T-helper 1 cell treated with Interleukin-12 subunit alpha and Interleukin-12 subunit beta and Interleukin-4 antibody, amounts not matched to agents 30 ng/mL and 1 ng/mL, for 36 hours (primary cell): ENCODE data around the gene TNIK. TPM values are rescaled to one million over a fixed set of nuclear protein-coding genes. Genes with fewer than 3 reads are reported as not detected.

ENCODE experiments used
- intact Hi-C: fragments of 100-400 bp; cut with micrococcal nuclease; formaldehyde crosslinking; loops from one replicate; pipeline ENCODE4 v1.15.1; 2024
- total RNA-seq: library from RNA; stranded (reverse); gene quantifications from 2 replicates; pipeline ENCODE4 v1.2.3, GENCODE V29; 2022

The TNIK gene
- total RNA-seq, 1 donor from 2014 or later: 51.5 TPM

GRCh38 chr3:171178714-171179113 lies 281.5 kb downstream of the TNIK start:
- intact Hi-C loops: no loop called here

DNA sequence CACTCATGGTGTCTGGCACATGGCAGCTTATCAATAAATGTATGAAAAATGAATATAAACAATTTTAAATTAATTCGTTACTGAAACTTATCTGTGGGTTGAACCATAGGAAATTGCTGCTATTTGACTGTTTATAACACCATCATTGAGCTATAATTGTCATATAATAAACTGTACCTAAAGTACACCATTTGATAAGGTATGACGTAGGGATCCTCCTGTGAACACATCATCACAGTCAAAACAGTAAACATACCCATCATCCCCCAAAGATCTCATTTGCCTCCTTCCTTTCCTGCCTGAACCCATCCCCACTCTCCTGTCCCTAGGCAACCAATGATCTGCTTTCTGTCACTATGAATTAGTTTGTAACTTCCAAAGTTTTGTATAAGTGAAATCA lies 282.7 kb downstream of the TNIK start:
- intact Hi-C loops: no loop called here

DNA sequence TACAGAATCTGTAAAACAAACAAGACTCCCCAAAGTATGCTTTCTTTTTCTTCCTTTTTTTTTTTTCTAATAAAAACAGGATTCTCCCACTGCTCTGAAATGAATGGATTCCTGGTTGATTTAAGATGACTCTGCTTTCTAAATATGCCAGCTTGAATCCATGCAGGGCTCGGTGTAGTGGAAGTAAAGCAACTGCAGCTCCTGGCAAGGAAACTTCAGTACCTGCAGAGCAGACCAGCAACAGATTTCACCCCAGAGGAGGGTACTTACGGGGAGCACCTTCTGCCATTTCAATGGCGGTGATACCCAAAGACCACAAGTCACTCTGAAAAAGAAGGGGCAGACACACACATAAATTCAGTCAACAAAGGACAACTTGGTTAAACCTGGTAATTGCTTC lies 283.1 kb downstream of the TNIK start:
- intact Hi-C loops: no loop called here

DNA sequence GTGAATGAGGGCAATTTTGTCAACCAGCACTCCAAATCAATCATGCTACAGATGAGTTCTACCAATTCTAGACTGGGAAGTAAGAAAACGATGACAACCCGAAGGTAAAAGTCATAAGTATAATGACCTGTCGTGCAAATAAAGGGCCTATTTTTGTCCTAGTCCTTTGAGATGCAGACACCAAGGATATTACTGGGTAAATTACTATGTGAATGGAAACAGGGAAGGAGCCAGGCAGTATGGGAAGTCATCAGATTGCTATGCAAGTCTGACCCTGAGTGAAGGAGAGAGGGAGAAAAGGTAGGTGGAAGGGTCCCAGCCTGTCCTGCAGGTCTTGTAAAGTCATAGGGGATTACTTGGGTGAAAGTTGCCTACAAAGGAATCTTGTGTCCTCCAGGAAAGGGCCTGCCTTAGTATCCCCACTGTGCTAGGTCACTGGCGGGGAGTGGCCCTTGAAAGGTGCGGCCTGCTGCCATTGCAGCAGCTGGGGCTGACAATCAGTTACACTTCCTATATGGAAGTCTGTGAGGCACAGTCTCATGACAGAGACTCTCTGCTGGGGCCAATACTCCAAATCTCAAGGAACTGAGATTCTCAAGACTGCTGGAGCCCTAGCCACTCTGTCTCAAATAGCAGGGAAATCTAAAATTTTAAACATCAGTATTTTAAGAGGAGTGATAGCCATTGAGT lies 283.8 kb downstream of the TNIK start:
- intact Hi-C loops: no loop called here

- intact Hi-C loops: no loop called here
Observed at GRCh38 chr3:171175741-171176234, 284.4 kb downstream of the TNIK start.

- intact Hi-C loops: no loop called here
Observed at GRCh38 chr3:171173736-171174135, 286.5 kb downstream of the TNIK start.

GRCh38 chr3:171172070-171172469 lies 288.1 kb downstream of the TNIK start:
- intact Hi-C loops: no loop called here

GRCh38 chr3:171169866-171170265 lies 290.3 kb downstream of the TNIK start:
- intact Hi-C loops: no loop called here

- intact Hi-C loops: no loop called here
Observed at GRCh38 chr3:171169443-171169842, 290.8 kb downstream of the TNIK start.

DNA sequence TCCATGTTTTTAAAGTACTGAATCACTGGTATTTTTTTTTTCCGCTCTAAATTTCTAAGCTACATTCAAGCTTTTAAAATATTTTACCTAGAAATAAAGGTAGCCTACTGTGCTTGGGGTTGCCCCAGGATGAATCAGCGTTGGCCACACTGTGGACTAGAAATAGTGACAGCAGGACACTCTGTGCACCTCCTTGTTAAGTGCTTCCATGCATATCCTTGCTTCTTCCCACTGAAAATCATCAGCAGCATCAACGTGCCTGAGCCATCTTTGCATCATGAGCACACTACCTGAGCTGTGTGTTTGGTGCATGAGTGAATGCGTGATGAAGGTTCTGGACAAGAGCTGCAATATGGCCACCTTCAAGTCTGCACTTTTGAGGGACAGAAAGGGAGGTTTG lies 291.7 kb downstream of the TNIK start:
- intact Hi-C loops: no loop called here

- intact Hi-C loops: no loop called here
Observed at GRCh38 chr3:171168086-171168485, 292.1 kb downstream of the TNIK start.

DNA sequence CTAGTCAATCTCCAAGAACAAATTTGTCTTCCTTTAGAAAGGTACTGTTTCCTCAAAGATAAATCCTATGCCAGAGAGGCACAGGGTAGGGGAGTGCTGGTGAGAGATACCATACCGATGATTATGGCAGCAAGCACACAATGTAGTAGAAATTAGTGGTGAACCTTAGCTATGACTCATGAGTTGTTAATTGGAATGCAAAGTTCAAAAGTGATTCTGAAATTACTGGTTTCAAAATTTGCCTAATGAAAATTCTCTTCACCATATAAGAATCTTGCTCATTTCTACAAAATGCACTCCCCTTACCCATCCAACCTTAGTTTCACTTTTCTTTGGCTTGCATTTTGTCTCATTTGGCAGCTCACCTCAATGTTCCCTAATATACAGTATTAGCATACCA lies 294.2 kb downstream of the TNIK start:
- intact Hi-C loops: no loop called here

DNA sequence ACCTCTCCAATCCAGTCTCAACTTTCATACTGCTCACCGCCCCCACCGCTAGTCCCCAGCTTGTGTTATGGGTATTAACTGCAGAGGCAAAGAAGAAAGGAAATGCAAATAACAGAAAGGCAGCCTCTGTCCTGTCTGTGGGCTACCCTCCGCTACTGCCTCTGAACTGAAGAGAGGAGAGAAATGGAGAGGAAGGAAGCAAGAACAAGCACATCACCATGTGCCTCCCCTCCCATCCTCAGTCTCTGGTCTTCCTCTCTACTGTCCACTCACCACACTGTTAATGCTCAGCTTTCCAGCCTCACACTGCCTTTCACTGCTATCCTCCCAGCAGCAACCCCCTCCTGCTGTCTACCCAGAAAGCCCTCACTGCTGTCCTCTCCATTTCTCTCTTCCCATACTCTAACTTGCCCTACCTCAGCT lies 294.7 kb downstream of the TNIK start:
- intact Hi-C loops: no loop called here

DNA sequence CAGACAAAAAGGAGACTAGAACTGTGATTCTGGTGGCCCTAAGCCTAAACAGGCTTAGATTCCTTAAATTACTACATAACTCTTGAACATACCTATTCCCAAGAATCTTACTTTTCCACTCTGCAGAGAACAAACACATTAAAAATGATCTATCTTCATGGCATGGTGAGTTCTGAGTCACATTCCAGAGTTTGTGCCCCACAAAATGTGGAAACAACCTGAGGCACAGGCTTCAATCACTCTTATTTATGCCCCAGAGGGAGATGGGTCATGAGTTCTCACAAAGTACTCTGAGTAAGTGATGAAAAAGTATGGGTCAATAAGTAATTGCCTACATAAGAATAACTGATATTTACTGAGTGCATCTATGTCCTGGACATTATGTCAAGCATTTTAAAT lies 296.1 kb downstream of the TNIK start:
- intact Hi-C loops: loop anchor here (5.0 kb wide), 1 partner anchor 257 kb away; the partner anchor contains the start of gene EIF5A2

- intact Hi-C loops: loop anchor here (1.0 to 5.0 kb wide), 6 partner anchors 123 to 609 kb away; partner anchors contain the start of genes EIF5A2 and TNIK
Observed at GRCh38 chr3:171163101-171164066, 296.8 kb downstream of the TNIK start.

- intact Hi-C loops: loop anchor here (5.0 kb wide), 1 partner anchor 253 kb away; the partner anchor contains the start of gene EIF5A2
Observed at GRCh38 chr3:171160325-171160724, 299.9 kb downstream of the TNIK start.

DNA sequence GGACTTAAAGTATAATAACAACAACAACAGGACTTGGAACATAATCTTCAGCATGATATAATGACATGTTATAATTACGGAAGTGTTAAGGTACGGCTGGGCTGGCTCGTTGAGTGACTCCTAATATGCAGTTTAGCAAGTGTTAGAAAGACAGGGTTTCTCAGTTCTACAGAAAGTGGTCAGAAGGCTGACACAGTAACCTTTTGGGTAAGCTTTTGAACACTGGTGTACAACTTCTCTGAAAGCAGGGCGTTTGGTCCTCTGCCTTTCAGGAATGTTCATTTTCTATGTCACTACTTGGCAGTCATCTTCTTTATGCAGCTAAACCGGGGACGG lies 300.4 kb downstream of the TNIK start:
- intact Hi-C loops: loop anchor here (5.0 kb wide), 1 partner anchor 252 kb away; the partner anchor contains the start of gene EIF5A2

DNA sequence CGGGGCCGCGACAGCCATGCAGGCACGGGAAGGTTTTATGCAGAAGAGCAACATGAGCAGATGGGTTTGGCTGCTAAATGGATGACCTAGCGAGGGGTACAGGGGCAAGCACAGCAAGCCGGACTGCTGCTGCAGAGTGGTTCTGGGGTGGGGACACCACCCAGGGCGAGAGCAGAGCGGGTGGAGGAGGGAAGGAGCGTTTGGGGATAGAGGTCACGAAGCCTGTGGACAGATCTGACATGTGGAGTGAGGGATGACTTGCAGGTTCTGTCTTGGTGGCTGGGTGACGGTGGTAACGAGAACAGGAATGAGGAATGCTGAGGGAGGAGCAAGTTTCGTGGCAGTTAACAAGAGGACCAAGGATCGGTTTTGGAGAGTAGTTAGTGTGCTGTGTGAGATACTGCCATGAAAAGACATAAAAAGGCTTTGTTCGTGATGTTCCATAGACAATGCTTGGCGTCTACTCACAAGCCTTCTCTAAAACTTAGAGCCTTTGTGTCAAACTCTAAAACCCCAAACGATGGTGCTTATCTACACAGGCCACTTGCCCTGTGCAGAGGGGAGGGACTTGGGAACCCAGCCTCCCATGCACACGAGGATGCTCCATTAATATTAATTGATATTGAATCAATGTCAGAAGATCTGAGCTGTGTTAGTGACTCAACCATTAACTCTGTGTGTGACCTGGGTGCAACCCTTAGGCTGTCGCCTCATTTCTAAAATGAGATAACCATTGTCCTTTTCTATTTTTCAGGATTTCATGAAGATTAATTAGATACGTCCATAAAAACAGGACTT lies 301.0 kb downstream of the TNIK start:
- intact Hi-C loops: no loop called here

DNA sequence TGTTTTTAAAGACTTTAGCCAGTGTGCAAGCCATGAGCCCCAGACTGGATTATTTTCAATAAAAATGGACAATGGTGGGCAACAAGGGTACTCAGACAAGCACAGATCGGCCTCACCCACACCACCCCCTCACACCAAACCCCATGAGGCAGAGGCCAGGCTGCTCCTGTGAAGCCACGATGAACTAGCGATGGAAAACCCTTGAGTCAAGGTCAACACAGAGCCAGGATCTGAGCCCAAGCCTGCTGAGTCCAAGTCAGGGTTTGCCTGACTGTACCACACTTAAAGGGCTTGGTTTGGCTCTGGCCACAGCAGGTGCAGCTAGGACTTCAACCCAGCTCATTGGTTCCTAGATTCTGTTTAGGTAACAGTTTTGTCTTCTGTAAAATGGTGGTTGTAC lies 302.2 kb downstream of the TNIK start:
- intact Hi-C loops: no loop called here

DNA sequence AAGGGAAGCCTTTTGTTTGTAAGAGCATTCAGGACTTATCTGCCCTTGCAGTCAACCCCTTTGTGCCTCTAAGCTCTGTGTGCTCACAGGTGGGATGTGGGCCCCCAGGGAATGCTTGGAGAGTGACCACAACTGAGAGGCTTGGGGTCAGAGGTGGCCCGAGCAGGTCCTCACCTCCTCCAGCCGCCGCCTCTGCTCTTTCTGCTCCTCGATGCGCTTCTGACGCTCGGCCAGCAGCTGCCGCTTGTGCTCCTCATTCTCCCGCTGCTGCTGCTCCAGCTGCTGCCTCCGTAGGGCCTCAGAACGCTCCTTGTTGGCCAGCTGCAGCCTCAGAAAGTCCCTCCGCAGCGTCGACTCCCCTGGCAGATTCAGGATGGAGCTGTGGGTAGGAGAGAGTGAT lies 302.9 kb downstream of the TNIK start:
- intact Hi-C loops: no loop called here

- intact Hi-C loops: no loop called here
Observed at GRCh38 chr3:171156401-171157010, 303.7 kb downstream of the TNIK start.
